NK-92 treated with Interleukin-12 subunit alpha and Interleukin-12 subunit beta, amount 100 ng/mL, for 24 hours (cell line): Measurements from ENCODE around the gene CEP164.
"Not testable (repeated sequence)": the region's sequence is repeated elsewhere in the genome, so short reads cannot be mapped to it uniquely, and the experiment has no call there.

ENCODE experiments used
- DNase-seq: peaks from one replicate; lab custom pipeline; 2025; lab: John Stamatoyannopoulos, UW

The CEP164 gene

GRCh38 chr11:117305145-117305544 is 22.5 kb upstream of the CEP164 start:
- DNase-seq = no peak

- no peak for DNase-seq
These were observed 18.3 kb upstream of the CEP164 start for GRCh38 chr11:117309310-117309709.

- no peak for DNase-seq
These were observed 14.6 kb upstream of the CEP164 start for GRCh38 chr11:117313091-117313490.

GRCh38 chr11:117313828-117314768 is 13.6 kb upstream of the CEP164 start:
- DNase-seq = no peak

GRCh38 chr11:117314840-117315239 is 12.8 kb upstream of the CEP164 start:
- no peak for DNase-seq

GRCh38 chr11:117315285-117316196 is 12.1 kb upstream of the CEP164 start:
- no peak for DNase-seq

- no peak for DNase-seq
These were observed 11.3 kb upstream of the CEP164 start, which contains the start of gene BACE1 for GRCh38 chr11:117316197-117316961. BACE1 (minus strand) TSS chr11:117316256; CDS start chr11:117315795, 461 bp downstream.

- no peak for DNase-seq
These were observed 8.9 kb upstream of the CEP164 start for GRCh38 chr11:117318738-117319137.

GRCh38 chr11:117319214-117319840 is 8.3 kb upstream of the CEP164 start:
- no peak for DNase-seq

- not testable (repeated sequence) for DNase-seq
These were observed 443 bp upstream of the CEP164 start for GRCh38 chr11:117327255-117327566.

GRCh38 chr11:117328375-117329010 is 839 bp downstream of the CEP164 start:
- DNase-seq = no peak

GRCh38 chr11:117332843-117333242 is 5.2 kb downstream of the CEP164 start:
- DNase-seq = no peak

GRCh38 chr11:117333917-117334316 is 6.3 kb downstream of the CEP164 start:
- no peak for DNase-seq

- DNase-seq = no peak
These were observed 7.2 kb downstream of the CEP164 start for GRCh38 chr11:117334896-117335295.

- no peak for DNase-seq
These were observed 7.7 kb downstream of the CEP164 start for GRCh38 chr11:117335399-117335798.

GRCh38 chr11:117337076-117337475 is 9.4 kb downstream of the CEP164 start:
- DNase-seq = no peak

- no peak for DNase-seq
These were observed 17.4 kb downstream of the CEP164 start for GRCh38 chr11:117345039-117345438.

- DNase-seq = no peak
These were observed 26.9 kb downstream of the CEP164 start for GRCh38 chr11:117354550-117354949.

GRCh38 chr11:117356126-117356890 is 28.7 kb downstream of the CEP164 start:
- DNase-seq = no peak

- no peak for DNase-seq
These were observed 33.8 kb downstream of the CEP164 start for GRCh38 chr11:117361432-117361831.
